SU-DHL-6 (cell line): ENCODE data around the gene INTS1.

Experiments
- CTCF ChIP-seq: fragments of 200-600 bp; sonication (generic); IDR thresholded peaks from one replicate; pipeline ENCODE4 v1.5.1; 2017; ENCODE audit warnings: antibody characterized with exemption, mild to moderate bottlenecking, low read length, moderate library complexity; ENCODE audit not compliant: insufficient read depth, poor library complexity, severe bottlenecking
- EZH2phosphoT487 ChIP-seq: fragments of 200-600 bp; sonication (generic), shearing (Covaris generic); conservative IDR thresholded peaks from 2 replicates; pipeline ENCODE4 v1.6.1; 2018; ENCODE audit warnings: mild to moderate bottlenecking, antibody characterized with exemption, low read length, moderate library complexity, mixed read lengths

GRCh38 chr7:1441615-1442354 lies 62.4 kb downstream of the INTS1 start:
- TF ChIP-seq EZH2phosphoT487 (0 out of 2 replicates have a peak, but pooled peaks have one; percentile 40), CTCF (no peak)
